Stimulated activated CD4-positive, alpha-beta T cell treated with anti-CD3 and anti-CD28 coated beads, TNF-alpha, amount 100 ng/mL, for 24 hours (primary cell): ENCODE data around the gene NUTM1.

Source experiments
- DNase-seq, 3 experiments: peaks; one replicate each; pipeline ENCODE4 v3.0.0-alpha.2; 2020; ENCODE audit warnings: low read depth in 3 of 3

NUTM1 gene

GRCh38 chr15:34342737-34343575, at the start of gene NUTM1, which contains the start of gene NOP10:
TSS of gene NUTM1 (plus strand) at chr15:34343315. CDS start at chr15:34343697, 382 bp downstream.
TSS of gene NOP10 (minus strand) at chr15:34343136. CDS start at chr15:34343073, 63 bp downstream.
- peak; percentile 93 to 94 (median 94) for DNase-seq

- no peak for DNase-seq
Measured at GRCh38 chr15:34297059-34297458, 46.1 kb upstream of the NUTM1 start.

GRCh38 chr15:34301058-34301457, 42.1 kb upstream of the NUTM1 start:
- DNase-seq = no peak

GRCh38 chr15:34304613-34305012, 38.5 kb upstream of the NUTM1 start:
- DNase-seq = no peak

GRCh38 chr15:34311563-34311962, 31.6 kb upstream of the NUTM1 start:
- no peak for DNase-seq

- DNase-seq = no peak
Measured at GRCh38 chr15:34314491-34315490, 28.3 kb upstream of the NUTM1 start.

GRCh38 chr15:34318277-34319079, 24.6 kb upstream of the NUTM1 start:
- no peak for DNase-seq

GRCh38 chr15:34323217-34323616, 19.9 kb upstream of the NUTM1 start:
- no peak for DNase-seq

GRCh38 chr15:34324933-34325332, 18.2 kb upstream of the NUTM1 start:
- no peak for DNase-seq

- no peak for DNase-seq
Measured at GRCh38 chr15:34325368-34325767, 17.7 kb upstream of the NUTM1 start.

GRCh38 chr15:34327906-34328305, 15.2 kb upstream of the NUTM1 start:
- DNase-seq = no peak

- no peak for DNase-seq
Measured at GRCh38 chr15:34329006-34329405, 14.1 kb upstream of the NUTM1 start.

- DNase-seq = no peak
Measured at GRCh38 chr15:34330279-34330678, 12.8 kb upstream of the NUTM1 start.

- no peak for DNase-seq
Measured at GRCh38 chr15:34331809-34332208, 11.3 kb upstream of the NUTM1 start.

GRCh38 chr15:34332553-34333120, 10.5 kb upstream of the NUTM1 start:
- DNase-seq = no peak

- DNase-seq = no peak
Measured at GRCh38 chr15:34334672-34335071, 8.4 kb upstream of the NUTM1 start.

GRCh38 chr15:34335176-34336032, 7.7 kb upstream of the NUTM1 start:
- no peak for DNase-seq

- DNase-seq = no peak
Measured at GRCh38 chr15:34336231-34336990, 6.7 kb upstream of the NUTM1 start.

GRCh38 chr15:34336991-34337556, 6.0 kb upstream of the NUTM1 start:
- DNase-seq = no peak
